A549 treated with dexamethasone at 1 μM for 4 hours (cell line): ENCODE results near the gene PROK2. TPM values are rescaled to one million over a fixed set of nuclear protein-coding genes. Genes with fewer than 3 reads are reported as not detected.

ENCODE experiments used
- total RNA-seq: library from RNA; stranded (reverse); fragments of 200-300 nt; extraction: Qiagen RNA extraction; gene quantifications from 5 replicates; pipeline ENCODE4 v1.2.3, GENCODE V29; 2022

PROK2 gene, protein sequence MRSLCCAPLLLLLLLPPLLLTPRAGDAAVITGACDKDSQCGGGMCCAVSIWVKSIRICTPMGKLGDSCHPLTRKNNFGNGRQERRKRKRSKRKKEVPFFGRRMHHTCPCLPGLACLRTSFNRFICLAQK
- total RNA-seq, result not detected in 5 replicates

DNA sequence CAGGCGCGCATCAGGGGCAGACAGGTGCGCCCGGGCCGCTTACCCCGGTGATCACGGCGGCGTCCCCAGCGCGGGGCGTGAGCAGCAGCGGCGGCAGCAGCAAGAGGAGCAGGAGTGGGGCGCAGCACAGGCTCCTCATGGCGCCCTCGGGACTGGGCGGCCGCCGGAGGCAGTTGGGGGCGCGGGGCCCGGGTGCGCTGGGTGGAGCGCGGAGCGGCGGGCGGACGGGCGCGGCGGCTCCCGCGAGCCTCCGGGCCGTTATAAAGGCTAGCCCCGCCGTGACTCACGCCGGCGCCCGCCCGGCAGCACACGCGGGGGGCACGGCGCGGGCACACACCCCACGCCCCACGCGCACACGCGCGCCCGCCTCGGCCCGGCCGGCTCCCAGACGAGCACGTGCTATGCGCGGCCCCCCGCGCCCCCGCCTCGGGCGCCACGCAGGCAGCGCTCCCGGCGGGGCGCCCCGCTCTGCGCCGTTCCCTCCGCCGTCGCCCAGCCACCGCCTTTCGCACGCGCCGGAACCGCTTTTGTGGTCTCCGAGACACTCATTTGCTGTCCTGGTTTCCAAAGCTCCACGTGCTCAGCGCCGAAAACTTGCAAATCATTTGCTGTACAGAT, at the start of gene PROK2:
TSS of gene PROK2 (minus strand) at position 235 of the 618 bp plus-strand sequence. CDS start at position 139, 96 bp downstream.

DNA sequence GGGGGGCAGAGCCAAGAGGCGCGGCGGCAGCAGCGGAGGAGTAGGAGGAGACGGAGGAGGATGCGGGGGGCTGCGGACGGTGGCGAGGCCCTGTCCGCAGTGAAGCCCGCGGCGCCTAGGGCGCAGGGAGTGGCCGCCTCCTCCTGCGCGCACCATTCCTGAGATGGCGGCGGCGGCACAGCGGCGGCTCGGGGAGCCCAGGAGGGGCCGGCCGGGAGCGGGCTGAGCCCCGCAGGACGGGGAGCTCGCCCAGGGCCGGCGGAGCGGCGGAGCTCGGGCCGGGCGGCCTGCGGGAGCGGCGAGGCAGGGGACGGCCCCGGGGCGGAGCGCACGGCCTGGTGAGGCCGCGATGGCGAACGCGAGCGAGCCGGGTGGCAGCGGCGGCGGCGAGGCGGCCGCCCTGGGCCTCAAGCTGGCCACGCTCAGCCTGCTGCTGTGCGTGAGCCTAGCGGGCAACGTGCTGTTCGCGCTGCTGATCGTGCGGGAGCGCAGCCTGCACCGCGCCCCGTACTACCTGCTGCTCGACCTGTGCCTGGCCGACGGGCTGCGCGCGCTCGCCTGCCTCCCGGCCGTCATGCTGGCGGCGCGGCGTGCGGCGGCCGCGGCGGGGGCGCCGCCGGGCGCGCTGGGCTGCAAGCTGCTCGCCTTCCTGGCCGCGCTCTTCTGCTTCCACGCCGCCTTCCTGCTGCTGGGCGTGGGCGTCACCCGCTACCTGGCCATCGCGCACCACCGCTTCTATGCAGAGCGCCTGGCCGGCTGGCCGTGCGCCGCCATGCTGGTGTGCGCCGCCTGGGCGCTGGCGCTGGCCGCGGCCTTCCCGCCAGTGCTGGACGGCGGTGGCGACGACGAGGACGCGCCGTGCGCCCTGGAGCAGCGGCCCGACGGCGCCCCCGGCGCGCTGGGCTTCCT, 31.0 kb downstream of the PROK2 start, which contains the start of gene GPR27:
TSS of gene GPR27 (plus strand) at position 155 of the 909 bp plus-strand sequence. CDS start at position 350, 195 bp downstream.

DNA sequence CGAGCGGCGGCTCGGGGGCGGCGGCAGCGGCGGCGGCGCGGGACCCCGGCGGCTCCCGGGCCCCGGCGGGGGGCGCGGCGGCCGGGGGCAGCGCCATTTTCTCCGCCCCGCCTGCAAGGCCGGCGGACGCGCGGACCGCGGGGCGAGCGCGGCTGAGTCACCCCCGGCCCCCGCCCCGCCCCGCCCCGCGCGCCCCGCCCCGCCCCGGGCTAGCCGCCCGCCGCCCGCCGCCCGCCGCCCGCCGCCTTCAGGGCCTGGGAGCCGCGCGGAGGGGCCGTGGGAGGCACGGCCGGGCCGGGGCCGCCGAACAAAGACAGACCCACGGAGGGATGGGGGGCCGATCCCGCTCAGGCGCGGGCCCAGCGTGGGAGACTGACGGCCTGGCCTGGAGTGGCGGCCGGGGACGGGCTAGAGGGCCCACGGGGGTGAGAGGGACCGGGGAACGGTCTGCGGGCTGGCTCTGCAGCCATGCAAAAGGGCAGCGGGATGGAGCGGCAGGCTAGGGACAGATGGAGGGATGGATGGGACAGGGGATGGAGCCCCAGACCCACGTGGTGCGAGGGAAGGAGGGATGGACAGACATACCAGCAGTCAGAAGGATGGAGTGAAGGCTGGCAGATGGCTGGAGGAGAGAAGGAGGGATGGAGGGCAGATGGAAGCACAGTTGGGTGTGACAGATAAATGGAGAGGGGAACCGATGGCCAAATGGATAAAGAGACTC, 59.5 kb downstream of the PROK2 start, which contains the start of gene EIF4E3:
TSS of gene EIF4E3 (minus strand) at position 132 of the 721 bp plus-strand sequence. CDS start at position 97, 35 bp downstream.

Other genes with a start within 250 kb of the PROK2 start
- gene FOXP1, start 201.4 kb downstream of the PROK2 start, total RNA-seq, result 7.8 to 13.4 TPM (median 11.3 TPM) in 5 replicates
- 3.6 to 5.2 TPM (median 4.7 TPM) in 5 replicates for gene EIF4E3, start 59.7 kb downstream of the PROK2 start, total RNA-seq
- gene GPR27, start 31.3 kb downstream of the PROK2 start, total RNA-seq, result 2.3 to 3.4 TPM (median 2.7 TPM) in 5 replicates